OCI-LY3 (cell line): ENCODE results near the gene CLEC9A.
A peak's percentile ranks its signal among the peaks of the same experiment; 100 is the strongest.

Experiments
- H2AFZ ChIP-seq: fragments of 200-600, 300-600 bp; shearing (Covaris generic); 2 replicates; pipeline ENCODE4 v1.6.0; 2014; ENCODE audit warnings: antibody characterized with exemption, low read depth, low read length
- H3K27ac ChIP-seq: fragments of 200-600, 300-600 bp; sonication (generic); 2 replicates; pipeline ENCODE4 v1.5.1; 2014; ENCODE audit warnings: mild to moderate bottlenecking, low read length, moderate library complexity, mixed read lengths
- H3K27me3 ChIP-seq: fragments of 200-600, 300-600 bp; sonication (generic); 2 replicates; pipeline ENCODE4 v1.6.1; 2014; ENCODE audit warnings: low read depth, low read length, mixed read lengths
- H3K36me3 ChIP-seq: fragments of 200-600, 300-600 bp; sonication (generic); replicated peaks from 2 replicates; pipeline ENCODE3; 2014; ENCODE audit warnings: low read depth, low read length, mixed read lengths
- H3K4me1 ChIP-seq: fragments of 300-600, 200-600 bp; sonication (generic); 2 replicates; pipeline ENCODE4 v1.6.1; 2014; ENCODE audit warnings: low read length, mixed read lengths
- H3K4me2 ChIP-seq: fragments of 200-600, 300-600 bp; sonication (generic); 2 replicates; pipeline ENCODE4 v1.6.1; 2014; ENCODE audit warnings: low read length, mixed read lengths
- H3K4me3 ChIP-seq: fragments of 300-600, 200-600 bp; sonication (generic); 2 replicates; pipeline ENCODE4 v1.5.1; 2014; ENCODE audit warnings: antibody characterized with exemption, mild to moderate bottlenecking, low read length, moderate library complexity
- H3K79me2 ChIP-seq: fragments of 300-600, 200-600 bp; shearing (Covaris generic); 2 replicates; pipeline ENCODE4 v1.6.1; 2014; ENCODE audit warnings: mild to moderate bottlenecking, low read length, mixed read lengths
- H3K9ac ChIP-seq: fragments of 300-600, 200-600 bp; shearing (Covaris generic); 2 replicates; pipeline ENCODE4 v1.6.0; 2014; ENCODE audit warnings: mild to moderate bottlenecking, low read length, moderate library complexity
- H3K9me3 ChIP-seq: fragments of 200-600, 300-600 bp; shearing (Covaris generic); 2 replicates; pipeline ENCODE4 v1.6.1; 2014; ENCODE audit warnings: low read length, mixed read lengths; ENCODE audit not compliant: insufficient read depth
- H4K20me1 ChIP-seq: fragments of 200-600, 300-600 bp; sonication (generic); 2 replicates; pipeline ENCODE4 v1.6.1; 2016; ENCODE audit warnings: low read length, mixed read lengths; ENCODE audit not compliant: insufficient read depth
- CTCF ChIP-seq: fragments of 200-600, 300-600 bp; sonication (generic); IDR thresholded peaks from 2 replicates; pipeline ENCODE4 v1.5.1; 2014; ENCODE audit warnings: antibody characterized with exemption, low read length, low read depth
- EZH2phosphoT487 ChIP-seq: fragments of 200-600 bp; shearing (Covaris generic); IDR thresholded peaks from 2 replicates; pipeline ENCODE4 v1.6.1; 2018; ENCODE audit warnings: antibody characterized with exemption, mixed run types, low read depth

The CLEC9A gene

DNA sequence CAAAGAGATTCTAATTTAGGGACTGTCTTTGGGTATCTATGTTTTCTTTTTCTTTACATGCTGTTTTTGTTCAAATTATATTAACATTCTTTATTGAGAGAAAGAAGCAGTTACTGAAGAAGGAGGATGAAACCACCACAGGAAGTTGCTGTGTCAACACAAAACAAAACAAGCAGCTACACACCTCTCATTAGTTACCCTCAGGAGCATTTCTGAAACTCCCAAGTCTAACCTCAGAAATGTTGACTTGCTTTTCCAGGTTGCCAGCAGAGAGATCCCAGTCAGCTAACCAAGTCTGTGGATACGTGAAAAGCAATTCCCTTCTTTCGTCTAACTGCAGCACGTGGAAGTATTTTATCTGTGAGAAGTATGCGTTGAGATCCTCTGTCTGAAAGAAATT is 34.8 kb downstream of the CLEC9A start:
- no peak overlapping the region for H3K9ac ChIP-seq
- H3K79me2 ChIP-seq = no peaks in the 10 kb centered on the region
- H3K36me3 ChIP-seq = no peaks in the 10 kb centered on the region
- no peak overlapping the region for H2AFZ ChIP-seq
- no peak overlapping the region for H3K27ac ChIP-seq
- peaks cover 20% of the 10 kb centered on the region for H3K4me1 ChIP-seq
- 0 out of 2 replicates have a peak, but pooled peaks cover 7% of the 10 kb centered on the region for H3K27me3 ChIP-seq
- no peak overlapping the region for H3K4me2 ChIP-seq
- H3K4me3 ChIP-seq = no peak overlapping the region
- TF ChIP-seq CTCF (no peak), EZH2phosphoT487 (no peak)
- H3K9me3 ChIP-seq = no peaks in the 10 kb centered on the region
- no peaks in the 10 kb centered on the region for H4K20me1 ChIP-seq

GRCh38 chr12:10067264-10067663 is 36.8 kb downstream of the CLEC9A start:
- Histone ChIP-seq H3K27ac (no peak overlapping the region), H3K4me2 (no peak overlapping the region)

GRCh38 chr12:10067942-10068341 is 37.5 kb downstream of the CLEC9A start:
- Histone ChIP-seq H3K9me3 (no peaks in the 10 kb centered on the region), H3K4me2 (no peak overlapping the region), H2AFZ (no peak overlapping the region), H3K4me3 (no peak overlapping the region), H4K20me1 (no peaks in the 10 kb centered on the region), H3K27ac (no peak overlapping the region), H3K27me3 (peaks cover 7% of the 10 kb centered on the region; the same call in 1 of the 2 replicates), H3K9ac (no peak overlapping the region), H3K36me3 (no peaks in the 10 kb centered on the region), H3K79me2 (no peaks in the 10 kb centered on the region), H3K4me1 (peaks cover 26% of the 10 kb centered on the region)
- TF ChIP-seq CTCF = no peak
- no peak for TF ChIP-seq EZH2phosphoT487

More at GRCh38 chr12:10067264-10067663, 36.8 kb downstream of the CLEC9A start:
- TF ChIP-seq CTCF (no peak), EZH2phosphoT487 (no peak)
- no peak overlapping the region for H2AFZ ChIP-seq
- peaks cover 7% of the 10 kb centered on the region; the same call in 1 of the 2 replicates for H3K27me3 ChIP-seq
- H3K79me2 ChIP-seq = no peaks in the 10 kb centered on the region
- no peaks in the 10 kb centered on the region for H3K36me3 ChIP-seq
- peaks cover 26% of the 10 kb centered on the region for H3K4me1 ChIP-seq
- H3K9me3 ChIP-seq = no peaks in the 10 kb centered on the region
- H3K4me3 ChIP-seq = no peak overlapping the region
- no peaks in the 10 kb centered on the region for H4K20me1 ChIP-seq
- no peak overlapping the region for H3K9ac ChIP-seq

- Histone ChIP-seq H3K9ac (no peak overlapping the region), H4K20me1 (no peaks in the 10 kb centered on the region), H3K4me3 (no peak overlapping the region), H3K27ac (no peak overlapping the region), H2AFZ (no peak overlapping the region), H3K27me3 (peaks cover 7% of the 10 kb centered on the region; the same call in 1 of the 2 replicates), H3K36me3 (no peaks in the 10 kb centered on the region), H3K4me1 (peaks cover 26% of the 10 kb centered on the region), H3K9me3 (no peaks in the 10 kb centered on the region), H3K79me2 (no peaks in the 10 kb centered on the region), H3K4me2 (peak overlapping the region; percentile 24; the same call in 1 of the 2 replicates)
- TF ChIP-seq EZH2phosphoT487 (no peak), CTCF (no peak)
Observed at GRCh38 chr12:10068644-10069043, 38.2 kb downstream of the CLEC9A start.
